ENCODE data around the gene ZNHIT1. TPM values are rescaled to one million over a fixed set of nuclear protein-coding genes. Genes with fewer than 3 reads are reported as not detected.

The ZNHIT1 gene
- 100 to 1,000 TPM in 2 of 3 donors, 10 to 100 TPM in 1; 88.2 to 135 (median 116) TPM for polyA plus RNA-seq

- Mint-ChIP-seq H3K27me3 (ENCODE audit: low read depth in 3 of 3) (peaks cover 8 to 16% (median 12%) of the 10 kb centered on the region in 3 donors), H3K4me1 (peaks cover 39 to 44% of the 10 kb centered on the region in 2 donors), H3K36me3 (no peaks in the 10 kb centered on the region), H3K4me3 (peak within 1 kb of the TSS; percentile 90 to 98 (median 96)), H3K9me3 (no peaks in the 10 kb centered on the region), H3K27ac (peak within 1 kb of the TSS; percentile 86 to 98 (median 95))
- DNase-seq = peak; percentile 97 to 98 (median 97)
These were observed at the start of gene ZNHIT1, which contains the start of gene PLOD3 for GRCh38 chr7:101217388-101218235. TSS of gene ZNHIT1 (plus strand) at chr7:101218165. CDS start at chr7:101218196, 31 bp downstream. TSS of gene PLOD3 (minus strand) at chr7:101217581. CDS start at chr7:101217274, 307 bp downstream.

DNA sequence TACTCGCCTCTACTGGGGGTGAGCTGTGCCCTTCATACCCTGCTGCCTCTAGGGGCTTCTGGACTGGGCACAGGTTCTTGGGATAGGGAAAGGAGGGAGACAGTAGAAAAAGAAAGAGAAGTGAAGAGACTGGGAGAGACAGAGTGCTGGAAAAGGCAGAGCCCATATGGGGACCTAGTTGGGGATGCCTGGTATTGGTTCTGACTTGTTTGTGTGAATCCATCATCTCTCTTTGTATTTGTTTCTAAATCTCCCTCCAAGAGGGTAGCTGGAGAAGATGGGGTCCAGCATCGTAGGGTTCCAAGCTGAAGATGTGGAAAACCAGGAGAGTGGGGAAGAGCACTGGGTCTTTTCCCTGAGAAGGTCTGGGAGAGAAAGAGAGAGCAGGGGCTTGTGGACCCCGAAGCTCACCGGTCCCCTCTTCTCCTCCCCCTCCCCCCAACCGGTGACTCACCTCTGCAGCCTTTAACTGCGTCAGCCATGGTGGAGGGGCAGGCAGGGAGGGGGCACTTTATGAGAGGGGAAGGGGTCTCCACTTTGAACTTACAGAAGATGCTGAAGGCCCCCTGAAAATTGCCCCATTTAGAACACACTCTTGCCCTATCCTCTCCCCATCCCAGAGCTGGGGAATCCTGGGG, 49.4 kb upstream of the ZNHIT1 start:
- DNase-seq = no peak
- peak overlapping the region in 1 of 5 donors; percentile 17 for H3K4me3 Mint-ChIP-seq
- no peaks in the 10 kb centered on the region for H3K36me3 Mint-ChIP-seq
- peaks cover 57 to 70% (median 65%) of the 10 kb centered on the region in 3 donors for H3K27me3 Mint-ChIP-seq (ENCODE audit: low read depth in 3 of 3)
- H3K4me1 Mint-ChIP-seq = peaks cover 31 to 37% of the 10 kb centered on the region in 2 donors
- H3K9me3 Mint-ChIP-seq = peaks cover 0 to 11% (median 0%) of the 10 kb centered on the region in 6 donors
- H3K27ac Mint-ChIP-seq = no peak overlapping the region

GRCh38 chr7:101169110-101169837, 48.7 kb upstream of the ZNHIT1 start:
- Mint-ChIP-seq H3K27ac (peak overlapping the region in 1 of 6 donors; percentile 12), H3K4me1 (peaks cover 37 to 42% of the 10 kb centered on the region in 2 donors)

DNA sequence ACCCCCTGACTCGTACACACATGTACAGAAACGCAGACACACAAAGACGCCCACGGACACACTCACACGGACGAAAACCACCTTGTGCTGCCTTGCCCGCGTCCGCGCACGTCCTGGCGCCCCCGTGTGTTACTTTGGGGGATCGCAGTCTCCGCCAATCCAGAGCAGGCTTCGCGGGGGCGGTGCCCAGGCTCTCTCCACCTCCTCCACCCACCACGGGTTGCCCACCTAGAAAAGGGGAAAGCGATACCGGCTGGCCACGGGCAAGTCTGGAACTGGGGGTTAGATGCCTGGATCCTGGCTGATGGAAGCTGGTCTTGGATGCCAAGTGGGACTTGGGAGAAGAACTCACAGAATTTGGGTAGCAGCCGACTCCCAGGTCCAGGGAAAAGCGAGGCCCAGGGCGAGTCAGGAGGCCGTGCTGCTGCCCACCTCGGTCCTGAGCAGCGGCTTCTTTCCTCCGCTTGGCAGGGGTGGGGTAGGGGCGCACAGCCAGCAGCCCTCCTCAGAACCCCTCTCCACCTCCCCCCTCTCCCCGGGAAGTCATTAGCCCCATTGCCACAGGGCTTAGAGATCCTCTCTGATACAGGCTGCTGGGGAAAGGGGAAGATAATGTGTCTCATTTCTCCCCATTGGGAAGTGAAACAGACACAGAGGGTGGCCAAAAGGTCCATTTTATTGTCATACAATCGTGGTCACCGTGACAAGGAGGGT, 48.0 kb upstream of the ZNHIT1 start:
- H3K27ac Mint-ChIP-seq = peak overlapping the region in 1 of 6 donors; percentile 31

More at GRCh38 chr7:101169110-101169837, 48.7 kb upstream of the ZNHIT1 start:
- DNase-seq = no peak
- peak overlapping the region in 2 of 5 donors; percentile 23 to 61 for H3K4me3 Mint-ChIP-seq
- no peaks in the 10 kb centered on the region for H3K36me3 Mint-ChIP-seq
- peaks cover 63 to 75% (median 70%) of the 10 kb centered on the region in 3 donors for H3K27me3 Mint-ChIP-seq (ENCODE audit: low read depth in 3 of 3)
- H3K9me3 Mint-ChIP-seq = peaks cover 0 to 11% (median 0%) of the 10 kb centered on the region in 6 donors

DNA sequence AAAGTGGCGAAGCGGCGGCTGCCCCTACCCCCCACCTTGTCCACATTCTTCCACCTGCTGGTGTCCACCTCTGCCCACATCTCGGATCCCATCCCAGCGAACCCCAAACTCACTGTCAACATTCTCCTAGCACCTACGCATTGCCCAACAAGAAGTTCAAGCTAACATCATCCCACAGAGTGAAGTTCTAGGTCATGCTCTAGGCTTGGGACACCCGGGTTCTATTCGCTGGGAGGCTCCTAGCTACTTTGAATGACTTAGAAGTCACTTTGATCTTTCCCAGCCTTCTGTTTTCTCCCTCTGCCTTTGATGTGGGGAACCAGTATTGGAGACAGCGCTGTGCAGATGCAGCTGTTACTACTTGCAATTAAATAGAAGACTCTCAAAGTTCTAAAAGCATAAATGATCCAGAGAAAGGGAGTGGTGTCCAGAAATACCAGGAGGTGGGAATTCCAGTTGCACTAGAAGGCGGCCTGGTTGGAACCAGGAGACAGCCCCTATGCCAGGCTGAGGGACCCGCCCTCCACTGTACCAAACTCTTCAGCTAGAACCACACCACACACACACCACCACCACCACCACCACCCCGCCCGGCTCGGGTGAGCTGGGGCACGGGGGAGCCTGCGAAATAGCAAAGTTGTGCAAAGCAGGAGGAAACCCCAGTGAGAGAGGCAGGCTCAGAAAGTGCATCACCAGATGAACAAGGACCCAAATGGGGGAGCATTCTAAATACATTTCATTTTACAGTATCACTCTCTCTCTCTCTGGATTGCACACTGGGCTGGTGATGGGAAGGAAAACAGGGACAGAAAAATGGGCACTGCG, 47.1 kb upstream of the ZNHIT1 start:
- peaks cover 0 to 9% (median 0%) of the 10 kb centered on the region in 6 donors for H3K9me3 Mint-ChIP-seq
- no peaks in the 10 kb centered on the region for H3K36me3 Mint-ChIP-seq
- H3K4me1 Mint-ChIP-seq = peaks cover 27 to 33% of the 10 kb centered on the region in 2 donors
- no peak for DNase-seq
- H3K27ac Mint-ChIP-seq = no peak overlapping the region
- H3K27me3 Mint-ChIP-seq (ENCODE audit: low read depth in 3 of 3) = peaks cover 63 to 70% (median 64%) of the 10 kb centered on the region in 3 donors
- peak overlapping the region in 2 of 5 donors; percentile 31 to 53 for H3K4me3 Mint-ChIP-seq

More for the DNA sequence above, 48.0 kb upstream of the ZNHIT1 start:
- Mint-ChIP-seq H3K36me3 (no peaks in the 10 kb centered on the region), H3K4me3 (peak overlapping the region in 1 of 5 donors; percentile 61), H3K4me1 (peaks cover 34 to 41% of the 10 kb centered on the region in 2 donors), H3K9me3 (peaks cover 0 to 9% (median 0%) of the 10 kb centered on the region in 6 donors), H3K27me3 (ENCODE audit: low read depth in 3 of 3) (peaks cover 62 to 75% (median 65%) of the 10 kb centered on the region in 3 donors)
- peak; percentile 73 to 76 (median 75) for DNase-seq

DNA sequence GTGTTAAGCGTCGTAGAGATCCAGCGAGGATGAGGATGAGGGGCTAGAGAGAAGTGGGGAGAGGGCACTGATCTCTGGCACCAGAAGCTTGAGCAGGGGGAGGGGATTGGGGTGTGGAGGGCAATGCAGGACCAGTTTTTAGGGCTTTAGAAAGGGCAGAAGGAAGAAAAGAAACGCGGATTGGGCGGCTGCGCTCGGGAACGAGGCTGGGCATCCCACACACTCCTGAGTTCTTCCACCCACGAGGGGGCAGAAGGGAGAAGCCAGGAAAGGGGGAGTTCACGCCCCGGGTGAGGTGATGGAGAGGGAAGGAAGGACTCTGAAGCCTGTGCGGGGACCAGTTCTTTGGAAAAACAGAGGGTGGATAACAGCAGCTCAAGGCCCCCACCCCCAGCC, 46.5 kb upstream of the ZNHIT1 start:
- peak overlapping the region in 2 of 5 donors; percentile 12 to 53 for H3K4me3 Mint-ChIP-seq
- no peak overlapping the region for H3K27ac Mint-ChIP-seq
- no peaks in the 10 kb centered on the region for H3K36me3 Mint-ChIP-seq
- H3K27me3 Mint-ChIP-seq (ENCODE audit: low read depth in 3 of 3) = peaks cover 64 to 66% (median 65%) of the 10 kb centered on the region in 3 donors
- peaks cover 23 to 32% of the 10 kb centered on the region in 2 donors for H3K4me1 Mint-ChIP-seq
- DNase-seq = no peak
- peaks cover 0 to 9% (median 0%) of the 10 kb centered on the region in 6 donors for H3K9me3 Mint-ChIP-seq

DNA sequence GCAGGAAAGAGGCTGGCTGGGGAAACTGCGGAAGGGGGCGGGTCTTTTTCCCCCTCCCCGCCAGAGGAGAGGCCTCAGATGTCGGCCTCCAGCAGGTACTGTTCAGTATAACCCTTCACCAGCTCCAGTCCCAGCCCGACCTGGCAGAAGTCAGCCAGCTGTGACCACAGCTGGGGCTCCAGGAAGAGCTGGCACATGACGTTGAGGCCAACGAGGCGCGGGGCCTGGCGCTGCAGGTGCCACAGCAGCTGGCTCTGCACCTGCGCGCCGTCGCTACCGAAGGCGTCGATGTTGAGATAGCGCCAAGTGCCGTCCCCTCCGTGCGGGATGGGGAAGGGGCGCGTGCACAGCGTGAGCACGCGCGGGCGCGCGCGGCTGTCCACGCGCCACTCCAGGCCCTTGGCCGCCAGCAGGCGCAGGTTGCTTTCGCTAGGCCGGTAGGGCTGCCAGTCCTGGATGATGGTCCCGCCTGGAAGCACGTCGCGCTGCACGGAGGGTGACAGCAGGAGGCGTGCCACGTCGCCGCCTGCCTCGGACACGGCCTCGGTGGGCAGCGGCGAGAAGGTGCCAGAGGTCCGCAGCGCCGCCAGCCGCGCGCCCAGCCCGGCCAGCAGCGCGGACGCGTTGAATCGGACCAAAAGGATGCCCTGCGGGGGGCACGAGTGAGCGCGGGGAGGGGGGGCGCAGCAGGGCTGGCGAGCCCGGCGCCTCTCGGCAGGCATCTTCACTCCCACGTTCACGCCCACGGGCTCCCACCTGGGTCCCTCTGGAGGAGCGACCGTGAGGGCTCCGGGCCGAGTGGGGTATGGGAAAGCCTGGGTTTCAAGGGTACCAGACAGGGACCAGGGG, 45.7 kb upstream of the ZNHIT1 start:
- Mint-ChIP-seq H3K4me1 (peaks cover 23 to 31% of the 10 kb centered on the region in 2 donors), H3K27me3 (ENCODE audit: low read depth in 3 of 3) (peaks cover 61 to 66% (median 62%) of the 10 kb centered on the region in 3 donors), H3K4me3 (peak overlapping the region in 2 of 5 donors; percentile 25 to 64), H3K27ac (no peak overlapping the region), H3K9me3 (peaks cover 0 to 9% (median 0%) of the 10 kb centered on the region in 6 donors), H3K36me3 (no peaks in the 10 kb centered on the region)
- no peak for DNase-seq

GRCh38 chr7:101172854-101173751, 44.9 kb upstream of the ZNHIT1 start:
- Mint-ChIP-seq H3K4me1 (peaks cover 23 to 31% of the 10 kb centered on the region in 2 donors), H3K27ac (no peak overlapping the region), H3K9me3 (peaks cover 0 to 7% (median 0%) of the 10 kb centered on the region in 6 donors), H3K36me3 (no peaks in the 10 kb centered on the region), H3K27me3 (ENCODE audit: low read depth in 3 of 3) (peaks cover 56 to 68% (median 59%) of the 10 kb centered on the region in 3 donors), H3K4me3 (peak overlapping the region in 4 of 5 donors; percentile 25 to 64 (median 36))
- no peak for DNase-seq

- Mint-ChIP-seq H3K4me1 (peaks cover 23 to 29% of the 10 kb centered on the region in 2 donors), H3K36me3 (no peaks in the 10 kb centered on the region), H3K9me3 (peaks cover 0 to 7% (median 0%) of the 10 kb centered on the region in 6 donors), H3K4me3 (peak overlapping the region; percentile 44 to 76 (median 54)), H3K27ac (no peak overlapping the region), H3K27me3 (ENCODE audit: low read depth in 3 of 3) (peaks cover 51 to 67% (median 56%) of the 10 kb centered on the region in 3 donors)
- DNase-seq = peak; percentile 60 to 64 (median 61)
These were observed 44.2 kb upstream of the ZNHIT1 start for GRCh38 chr7:101173752-101174244.

DNA sequence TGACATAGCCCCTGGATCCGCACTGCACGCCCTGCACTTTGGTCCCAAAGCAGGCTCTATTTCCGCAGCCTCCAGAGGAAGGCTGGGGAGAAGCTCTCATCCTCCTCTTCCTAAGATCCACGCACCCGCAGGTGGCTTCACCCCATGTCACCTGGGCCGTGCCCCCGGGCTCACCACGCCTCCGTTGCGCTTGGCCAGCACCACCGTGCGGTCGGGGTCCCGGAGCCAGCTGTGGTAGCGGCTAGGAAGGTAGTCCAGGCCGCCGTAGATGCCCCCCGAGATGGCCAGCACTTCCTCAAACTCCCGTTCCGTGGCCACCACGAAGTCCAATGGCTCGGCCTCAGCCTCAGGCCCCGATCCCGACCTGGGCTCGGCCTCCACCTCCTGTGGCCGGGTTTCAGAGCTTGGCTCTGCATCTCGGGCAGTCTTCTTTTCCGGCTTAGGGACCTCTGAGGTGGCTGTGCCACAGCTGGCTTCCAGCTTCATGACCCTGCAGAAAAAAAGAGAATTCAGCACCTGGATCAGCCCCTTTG, 43.6 kb upstream of the ZNHIT1 start:
- Mint-ChIP-seq H3K36me3 (no peaks in the 10 kb centered on the region), H3K4me1 (peaks cover 20 to 28% of the 10 kb centered on the region in 2 donors), H3K27ac (no peak overlapping the region), H3K9me3 (peaks cover 0 to 6% (median 0%) of the 10 kb centered on the region in 6 donors), H3K27me3 (ENCODE audit: low read depth in 3 of 3) (peaks cover 48 to 68% (median 53%) of the 10 kb centered on the region in 3 donors), H3K4me3 (peak overlapping the region; percentile 44 to 76 (median 54))
- no peak for DNase-seq

All from immature natural killer cell (primary cell).